ENCODE measurements around the gene PLPP4.

- no peak for TF ChIP-seq CTCF (conservative IDR thresholded peaks at IDR 0.05)
- TF ChIP-seq EZH2 (IDR thresholded peaks at IDR 0.05; ENCODE audit: low read depth): no peak
These were observed 175.9 kb downstream of the PLPP4 start for GRCh38 chr10:120632942-120633341.

Measured in PC-9 (cell line).